GM19324 (cell line): ENCODE data around the gene WDR46.
A peak's percentile ranks its signal among the peaks of the same experiment; 100 is the strongest.

Experiments used
- ATAC-seq: cut with Tn5 transposase; IDR thresholded peaks from one replicate; pipeline ENCODE4 v1.9.1; 2021; ENCODE audit warnings: mild to moderate bottlenecking, moderate library complexity; ENCODE audit not compliant: unreplicated experiment, low FRiP score

WDR46 gene

GRCh38 chr6:33288921-33289783 is at the start of gene WDR46, which contains the start of gene PFDN6:
TSS of gene WDR46 (minus strand) at chr6:33289239. CDS start at chr6:33289170, 69 bp downstream.
TSS of gene PFDN6 (plus strand) at chr6:33289601. CDS start at chr6:33289857, 256 bp downstream.
- ATAC-seq: peak; percentile 78

- no peak for ATAC-seq
Measured at GRCh38 chr6:33336495-33336894, 47.5 kb upstream of the WDR46 start.

GRCh38 chr6:33335916-33336315 is 46.9 kb upstream of the WDR46 start:
- ATAC-seq: no peak

- ATAC-seq: no peak
Measured at GRCh38 chr6:33333666-33334065, 44.6 kb upstream of the WDR46 start.

- no peak for ATAC-seq
Measured at GRCh38 chr6:33330736-33331135, 41.7 kb upstream of the WDR46 start.

GRCh38 chr6:33329058-33329457 is 40.0 kb upstream of the WDR46 start:
- no peak for ATAC-seq

GRCh38 chr6:33324125-33324524 is 35.1 kb upstream of the WDR46 start:
- ATAC-seq: no peak

GRCh38 chr6:33323623-33323948 is 34.5 kb upstream of the WDR46 start:
- no peak for ATAC-seq

GRCh38 chr6:33321227-33321626 is 32.2 kb upstream of the WDR46 start:
- ATAC-seq: no peak

GRCh38 chr6:33320315-33321181 is 31.5 kb upstream of the WDR46 start:
- ATAC-seq: no peak

GRCh38 chr6:33319939-33320314 is 30.9 kb upstream of the WDR46 start:
- no peak for ATAC-seq

- ATAC-seq: no peak
Measured at GRCh38 chr6:33318426-33319073, 29.5 kb upstream of the WDR46 start.

- peak; percentile 57 for ATAC-seq
Measured at GRCh38 chr6:33317669-33318425, 28.8 kb upstream of the WDR46 start, which contains the start of gene ZBTB22. TSS of gene ZBTB22 (minus strand) at chr6:33317744. CDS start at chr6:33316916, 828 bp downstream.

GRCh38 chr6:33317419-33317668 is 28.3 kb upstream of the WDR46 start:
- no peak for ATAC-seq

- ATAC-seq: no peak
Measured at GRCh38 chr6:33316603-33317418, 27.8 kb upstream of the WDR46 start.

GRCh38 chr6:33315793-33316602 is 27.0 kb upstream of the WDR46 start:
- ATAC-seq: no peak

GRCh38 chr6:33314943-33315792 is 26.1 kb upstream of the WDR46 start:
- no peak for ATAC-seq

- no peak for ATAC-seq
Measured at GRCh38 chr6:33314515-33314942, 25.5 kb upstream of the WDR46 start.
